Measurements from ENCODE around the gene RNU1-1. TPM values are rescaled to one million over a fixed set of nuclear protein-coding genes. Genes with fewer than 3 reads are reported as not detected.
A peak's percentile ranks its signal among the peaks of the same experiment; 100 is the strongest.
"Not testable (repeated sequence)": the region's sequence is repeated elsewhere in the genome, so short reads cannot be mapped to it uniquely, and the experiment has no call there.

RNU1-1 gene
- total and polyA plus RNA-seq, 9 donors, result under 0.01 to 7,521 (median 3,807) TPM; not detected in 2

GRCh38 chr1:16521288-16521583, 7.2 kb upstream of the RNU1-1 start:
- intact Hi-C loops (cut with DNase I), result no loop called here
- no peak overlapping the region for H3K4me3 ChIP-seq
- no peak overlapping the region for H3K27ac ChIP-seq
- TF ChIP-seq EP300 (IDR thresholded peaks at IDR 0.05) (no peak), CTCF (IDR thresholded peaks at IDR 0.05) (no peak), POLR2A (IDR thresholded peaks at IDR 0.05) (no peak)
- H3K4me1 ChIP-seq (ENCODE audit: insufficient read depth), result no peaks in the 10 kb centered on the region
- no peaks in the 10 kb centered on the region for H3K36me3 ChIP-seq
- H3K27me3 ChIP-seq, result no peaks in the 10 kb centered on the region
- WGBS, 3 donors, result 68 to 76% (median 73%) methylated on average over 12 of the region's 12 CpGs
- no peaks in the 10 kb centered on the region for H3K9me3 ChIP-seq
- DNase-seq, result no peak

- intact Hi-C loops (cut with DNase I); H3K9me3 ChIP-seq; H3K4me1 ChIP-seq (ENCODE audit: insufficient read depth); H3K27me3 ChIP-seq; H3K27ac ChIP-seq; DNase-seq; H3K36me3 ChIP-seq; H3K4me3 ChIP-seq: not testable (repeated sequence)
- 49 to 64% (median 59%) methylated on average over 46 to 48 of the region's 48 CpGs for WGBS, 3 donors
Measured at GRCh38 chr1:16520435-16521287, 6.6 kb upstream of the RNU1-1 start.

GRCh38 chr1:16519255-16519951, 5.3 kb upstream of the RNU1-1 start:
- intact Hi-C loops (cut with DNase I); H3K27me3 ChIP-seq; DNase-seq; H3K9me3 ChIP-seq; H3K36me3 ChIP-seq; H3K4me3 ChIP-seq; H3K27ac ChIP-seq; H3K4me1 ChIP-seq (ENCODE audit: insufficient read depth): not testable (repeated sequence)
- 5 to 14% (median 7%) methylated on average over 5 to 6 of the region's 6 CpGs for WGBS, 3 donors

GRCh38 chr1:16518913-16519254, 4.8 kb upstream of the RNU1-1 start:
- H3K4me3 ChIP-seq; H3K4me1 ChIP-seq (ENCODE audit: insufficient read depth); H3K36me3 ChIP-seq; DNase-seq; H3K27ac ChIP-seq; H3K9me3 ChIP-seq; intact Hi-C loops (cut with DNase I); H3K27me3 ChIP-seq: not testable (repeated sequence)
- WGBS, 3 donors, result 12 to 22% (median 16%) methylated on average over 3 of the region's 3 CpGs

GRCh38 chr1:16516694-16517410, 2.8 kb upstream of the RNU1-1 start:
- H3K27ac ChIP-seq; H3K4me3 ChIP-seq; DNase-seq; H3K27me3 ChIP-seq; H3K4me1 ChIP-seq (ENCODE audit: insufficient read depth); H3K9me3 ChIP-seq; intact Hi-C loops (cut with DNase I); H3K36me3 ChIP-seq: not testable (repeated sequence)
- 65 to 70% (median 68%) methylated on average over 4 to 5 of the region's 5 CpGs for WGBS, 3 donors

- H3K36me3 ChIP-seq; H3K27me3 ChIP-seq; H3K4me1 ChIP-seq (ENCODE audit: insufficient read depth); intact Hi-C loops (cut with DNase I); H3K9me3 ChIP-seq: not testable (repeated sequence)
- Histone ChIP-seq H3K4me3 (peak overlapping the region; percentile 23), H3K27ac (peak overlapping the region in 1 of 2 donors; percentile 52)
- WGBS, 3 donors, result 5 to 14% (median 10%) methylated on average over 10 to 26 of the region's 26 CpGs
- peak in 2 of 5 donors; percentile 46 to 56 for DNase-seq
Measured at GRCh38 chr1:16513412-16514106, 526 bp downstream of the RNU1-1 start.

- H3K4me1 ChIP-seq (ENCODE audit: insufficient read depth); H3K36me3 ChIP-seq; H3K27me3 ChIP-seq; H3K27ac ChIP-seq; intact Hi-C loops (cut with DNase I); H3K9me3 ChIP-seq; H3K4me3 ChIP-seq: not testable (repeated sequence)
- WGBS, 3 donors, result 63 to 72% (median 64%) methylated on average over 12 to 15 of the region's 15 CpGs
- DNase-seq, result peak in 3 of 5 donors; percentile 50 to 67 (median 54)
Measured at GRCh38 chr1:16512624-16513411, 1.3 kb downstream of the RNU1-1 start.

- 55 to 62% (median 56%) methylated on average over 1 of the region's 1 CpG for WGBS, 3 donors
- DNase-seq; H3K27me3 ChIP-seq; intact Hi-C loops (cut with DNase I); H3K27ac ChIP-seq; H3K4me1 ChIP-seq (ENCODE audit: insufficient read depth); H3K9me3 ChIP-seq; H3K36me3 ChIP-seq; H3K4me3 ChIP-seq: not testable (repeated sequence)
Measured at GRCh38 chr1:16511926-16512325, 2.2 kb downstream of the RNU1-1 start.

GRCh38 chr1:16508861-16509445, 5.1 kb downstream of the RNU1-1 start:
- H3K9me3 ChIP-seq; H3K36me3 ChIP-seq; H3K4me3 ChIP-seq; H3K27me3 ChIP-seq; DNase-seq; intact Hi-C loops (cut with DNase I); H3K27ac ChIP-seq; H3K4me1 ChIP-seq (ENCODE audit: insufficient read depth): not testable (repeated sequence)
- WGBS, 3 donors, result 76 to 77% (median 77%) methylated on average over 8 of the region's 8 CpGs
